Endothelial cell (in vitro differentiated cells): ENCODE measurements around the gene SGCD. TPM values are rescaled to one million over a fixed set of nuclear protein-coding genes. Genes with fewer than 3 reads are reported as not detected.

Source experiments
- DNase-seq: peaks from one replicate; pipeline ENCODE4 v3.0.0; 2021; ENCODE audit warnings: low spot score
- H3K27ac Mint-ChIP-seq: one replicate; pipeline ENCODE4 v1.8.0; 2021; ENCODE audit warnings: mixed read lengths, inconsistent platforms; ENCODE audit not compliant: unreplicated experiment
- H3K27me3 Mint-ChIP-seq: one replicate; pipeline ENCODE4 v1.8.0; 2021; ENCODE audit warnings: mild to moderate bottlenecking, moderate library complexity, mixed read lengths, inconsistent platforms; ENCODE audit not compliant: unreplicated experiment
- H3K36me3 Mint-ChIP-seq: one replicate; pipeline ENCODE4 v1.8.0; 2021; ENCODE audit warnings: mild to moderate bottlenecking, low read depth, mixed read lengths, inconsistent platforms; ENCODE audit not compliant: unreplicated experiment
- H3K4me1 Mint-ChIP-seq: one replicate; pipeline ENCODE4 v1.8.0; 2021; ENCODE audit warnings: mild to moderate bottlenecking, mixed read lengths, inconsistent platforms; ENCODE audit not compliant: unreplicated experiment
- H3K4me3 Mint-ChIP-seq: one replicate; pipeline ENCODE4 v1.8.0; 2021; ENCODE audit warnings: mild to moderate bottlenecking, mixed read lengths, inconsistent platforms; ENCODE audit not compliant: unreplicated experiment
- H3K9me3 Mint-ChIP-seq: one replicate; pipeline ENCODE4 v1.8.0; 2021; ENCODE audit warnings: mixed read lengths, inconsistent platforms; ENCODE audit not compliant: unreplicated experiment
- CTCF ChIP-seq: fragments of 200-600 bp; sonication (generic); IDR thresholded peaks from one replicate; pipeline ENCODE4 v1.5.0; 2021; ENCODE audit warnings: antibody characterized with exemption; ENCODE audit not compliant: unreplicated experiment
- total RNA-seq: library from RNA; stranded (reverse); fragmentation: NEBNext Ultra II Directional; extraction: Animal tissue kit (Norgen Biotek cat#: 25700); gene quantifications from one replicate; pipeline ENCODE4 v1.2.1, GENCODE V29; 2021; ENCODE audit not compliant: unreplicated experiment

SGCD gene
- total RNA-seq, 1 donor from 2014 or later: 1.2 TPM

DNA sequence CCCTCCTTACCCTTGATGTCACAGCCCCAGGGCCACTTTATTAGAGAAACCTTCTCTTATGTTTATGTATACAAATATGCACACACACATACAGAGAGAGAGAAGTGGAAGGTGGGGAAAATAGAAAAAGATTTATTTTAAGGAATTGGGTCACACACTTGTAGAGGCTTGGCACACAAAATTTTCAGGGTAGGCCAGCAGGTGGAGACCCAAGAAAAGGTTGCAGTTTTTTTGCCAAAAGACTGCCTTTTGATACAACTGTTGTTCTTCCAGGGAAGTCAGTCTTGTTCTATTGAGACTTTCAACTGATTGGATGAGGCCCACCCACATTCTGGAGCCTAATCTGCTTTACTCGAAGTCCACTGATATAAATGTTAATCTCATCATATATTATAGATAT, 392.0 kb downstream of the SGCD start:
- no peak for DNase-seq
- no peaks in the 10 kb centered on the region for H3K9me3 Mint-ChIP-seq
- H3K27ac Mint-ChIP-seq: no peak overlapping the region
- H3K4me1 Mint-ChIP-seq: no peaks in the 10 kb centered on the region
- no peaks in the 10 kb centered on the region for H3K36me3 Mint-ChIP-seq
- TF ChIP-seq CTCF: no peak
- H3K4me3 Mint-ChIP-seq: no peak overlapping the region
- H3K27me3 Mint-ChIP-seq: no peaks in the 10 kb centered on the region

- no peak for DNase-seq
- Mint-ChIP-seq H3K9me3 (no peaks in the 10 kb centered on the region), H3K27ac (no peak overlapping the region), H3K36me3 (no peaks in the 10 kb centered on the region), H3K27me3 (no peaks in the 10 kb centered on the region), H3K4me3 (no peak overlapping the region), H3K4me1 (no peaks in the 10 kb centered on the region)
- TF ChIP-seq CTCF: no peak
Measured at GRCh38 chr5:156722358-156722757, 395.4 kb downstream of the SGCD start.

- Mint-ChIP-seq H3K9me3 (no peaks in the 10 kb centered on the region), H3K36me3 (no peaks in the 10 kb centered on the region), H3K4me3 (no peak overlapping the region), H3K4me1 (no peaks in the 10 kb centered on the region), H3K27ac (no peak overlapping the region), H3K27me3 (no peaks in the 10 kb centered on the region)
- DNase-seq: no peak
- TF ChIP-seq CTCF: no peak
Measured at GRCh38 chr5:156735477-156735876, 408.5 kb downstream of the SGCD start.

DNA sequence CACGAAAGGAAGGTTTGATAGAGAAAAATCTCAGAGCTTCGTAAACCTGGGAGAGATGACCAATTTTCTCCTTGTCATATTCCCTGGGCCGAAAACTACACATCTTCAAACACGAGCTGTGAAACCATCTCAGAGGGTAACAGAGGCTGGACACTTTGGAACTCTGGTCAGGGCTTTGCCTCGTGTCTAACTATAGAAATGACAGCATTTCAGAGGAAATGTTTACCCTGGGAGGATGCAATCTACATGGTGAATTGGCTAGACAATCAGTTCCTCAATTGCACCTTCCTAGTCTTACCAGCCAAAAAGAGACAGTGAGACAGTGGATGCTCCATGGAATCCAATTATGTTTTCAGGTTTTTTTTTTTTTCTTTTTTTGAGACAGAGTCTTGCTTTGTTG, 414.6 kb downstream of the SGCD start:
- H3K27me3 Mint-ChIP-seq: no peaks in the 10 kb centered on the region
- H3K9me3 Mint-ChIP-seq: no peaks in the 10 kb centered on the region
- H3K4me1 Mint-ChIP-seq: no peaks in the 10 kb centered on the region
- no peak for TF ChIP-seq CTCF
- no peak for DNase-seq
- H3K36me3 Mint-ChIP-seq: no peaks in the 10 kb centered on the region
- no peak overlapping the region for H3K4me3 Mint-ChIP-seq
- H3K27ac Mint-ChIP-seq: no peak overlapping the region

GRCh38 chr5:156753846-156754245, 426.9 kb downstream of the SGCD start:
- Mint-ChIP-seq H3K27me3 (no peaks in the 10 kb centered on the region), H3K4me3 (no peak overlapping the region)

More at GRCh38 chr5:156753846-156754245, 426.9 kb downstream of the SGCD start:
- Mint-ChIP-seq H3K9me3 (no peaks in the 10 kb centered on the region), H3K27ac (no peak overlapping the region), H3K36me3 (no peaks in the 10 kb centered on the region), H3K4me1 (peaks cover 3% of the 10 kb centered on the region)
- no peak for TF ChIP-seq CTCF
- DNase-seq: no peak
